ENCODE results near the gene PRKCE. TPM values are rescaled to one million over a fixed set of nuclear protein-coding genes. Genes with fewer than 3 reads are reported as not detected.

Gene PRKCE
- total RNA-seq, 5 donors from 2014 or later (not counting 1 experiment from before 2014, with no cell fraction given) = 16.5 to 29.8 (median 23.4) TPM

DNA sequence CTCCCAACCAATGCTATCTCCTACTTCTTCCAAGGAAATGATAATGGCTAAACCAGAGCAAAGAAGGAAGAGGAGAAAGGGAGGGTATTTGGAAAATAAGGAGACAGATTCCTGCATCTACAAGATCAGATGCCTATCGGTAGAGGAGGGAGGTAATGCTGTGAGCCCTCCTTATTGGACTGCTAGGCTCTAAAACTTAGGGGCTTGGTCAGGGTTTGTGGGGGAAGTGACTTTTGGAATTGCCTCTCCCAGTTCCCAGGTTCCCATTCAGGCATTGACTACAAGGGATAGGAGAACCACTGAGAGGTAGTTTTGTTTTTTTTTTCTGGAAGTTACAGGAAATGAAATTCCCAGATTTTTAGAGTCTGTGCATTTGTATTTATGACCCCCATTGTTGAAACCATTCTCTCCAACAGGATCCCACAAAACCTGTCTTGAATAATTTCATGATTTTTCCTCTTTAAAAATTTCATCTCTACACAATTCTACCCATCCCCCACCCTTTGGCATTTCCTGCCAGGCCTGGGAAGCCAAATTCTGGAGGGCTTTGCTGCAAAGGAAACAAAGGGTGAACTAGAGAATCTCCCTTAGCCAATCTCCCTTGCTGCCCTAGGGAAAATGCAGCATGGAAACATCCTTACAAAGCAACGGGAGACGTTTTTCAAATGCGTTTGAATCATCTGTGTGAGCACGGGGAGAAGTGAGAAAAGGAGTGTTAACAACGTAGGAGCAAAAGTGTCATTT, 363.6 kb downstream of the PRKCE start:
- H3K27ac ChIP-seq (ENCODE audit: low read length) = no peak overlapping the region
- WGBS (ENCODE audit: insufficient coverage) = no CpG with 5 or more reads among the region's 6 CpGs
- peaks cover 0 to 8% (median 1%) of the 10 kb centered on the region in 3 donors for H3K4me1 Mint-ChIP-seq

DNA sequence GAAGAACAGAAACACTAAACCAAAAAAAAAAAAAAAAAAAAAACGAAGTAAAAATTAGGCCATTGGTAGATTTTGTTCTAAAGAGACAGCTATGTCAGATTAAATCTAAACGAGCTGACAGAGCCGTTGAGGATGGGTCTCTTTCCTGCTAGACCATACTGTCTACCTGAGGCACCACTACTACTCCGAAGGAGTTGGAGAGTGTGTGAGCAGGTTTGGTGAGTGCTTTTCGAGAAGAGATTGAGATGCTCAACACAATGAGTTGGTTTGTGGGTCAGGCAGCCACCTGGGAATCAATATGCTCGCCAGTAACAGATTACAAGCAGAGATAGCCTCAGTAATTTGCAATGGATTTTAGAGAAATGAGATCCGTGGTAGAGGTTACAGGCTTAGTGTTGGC, 364.2 kb downstream of the PRKCE start:
- no peaks in the 10 kb centered on the region for H3K27me3 Mint-ChIP-seq

More for the DNA sequence above, 363.6 kb downstream of the PRKCE start:
- peaks cover 45% of the 10 kb centered on the region for H3K36me3 Mint-ChIP-seq
- H3K27ac Mint-ChIP-seq = no peak overlapping the region
- Histone ChIP-seq H3K4me1 (ENCODE audit: control insufficient read depth in 1 of 2, extremely low read depth in 1 of 2, insufficient read depth in 2 of 2, low read length in 2 of 2) (no peaks in the 10 kb centered on the region), H3K27me3 (replicated peaks in 1 of 2; ENCODE audit: control insufficient read depth in 2 of 2, extremely low read depth in 1 of 2, insufficient read depth in 2 of 2, low read length in 1 of 2) (no peaks in the 10 kb centered on the region), H3K4me3 (ENCODE audit: control insufficient read depth in 1 of 2, extremely low read depth in 1 of 2, low read length in 1 of 2) (no peak overlapping the region), H3K36me3 (ENCODE audit: control insufficient read depth in 2 of 2, extremely low read depth in 1 of 2, insufficient read depth in 1 of 2, low read length in 1 of 2) (no peaks in the 10 kb centered on the region), H3K9me3 (no peaks in the 10 kb centered on the region)
- ChIA-PET CTCF (interaction anchor here in 1 of 2 donors (0.7 kb wide), 2 partner anchors 11 to 29 kb away, joined by 3 to 5 read pairs; no protein-coding TSS in a partner anchor), POLR2A (no interaction called here)
- H3K4me3 Mint-ChIP-seq = no peak overlapping the region
- no peaks in the 10 kb centered on the region for H3K9me3 Mint-ChIP-seq
- ATAC-seq (replicated peaks in 1 of 4) (no peak), DNase-seq (no peak)
- no peaks in the 10 kb centered on the region for H3K27me3 Mint-ChIP-seq

DNA sequence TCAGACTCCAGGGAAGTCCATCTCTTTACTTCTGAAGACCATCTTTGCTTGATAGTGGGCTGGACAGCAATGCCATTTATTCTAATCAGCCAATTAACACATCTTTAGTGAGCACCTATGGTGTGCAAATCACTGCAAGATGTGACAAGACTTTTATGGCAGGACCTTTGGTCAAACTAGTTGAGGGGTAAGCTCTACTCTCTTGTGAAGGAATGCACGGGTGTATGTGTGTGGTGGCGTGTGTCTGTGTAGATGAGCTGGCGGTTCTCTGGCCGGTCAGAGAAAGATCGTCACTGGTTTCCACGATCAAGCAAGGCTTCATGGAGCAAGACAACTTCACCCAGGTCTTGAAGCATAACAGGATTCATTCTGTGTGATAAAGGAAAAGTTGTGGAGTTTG, 364.6 kb downstream of the PRKCE start:
- WGBS (ENCODE audit: insufficient coverage) = 96% methylated on average over 6 of the region's 6 CpGs
- H3K4me3 Mint-ChIP-seq = no peak overlapping the region
- no peak for DNase-seq
- peaks cover 46% of the 10 kb centered on the region for H3K36me3 Mint-ChIP-seq
- Histone ChIP-seq H3K4me3 (ENCODE audit: control insufficient read depth in 1 of 2, extremely low read depth in 1 of 2, low read length in 1 of 2) (no peak overlapping the region), H3K27ac (ENCODE audit: low read length) (no peak overlapping the region), H3K9me3 (no peaks in the 10 kb centered on the region), H3K27me3 (replicated peaks in 1 of 2; ENCODE audit: control insufficient read depth in 2 of 2, extremely low read depth in 1 of 2, insufficient read depth in 2 of 2, low read length in 1 of 2) (no peaks in the 10 kb centered on the region), H3K4me1 (ENCODE audit: control insufficient read depth in 1 of 2, extremely low read depth in 1 of 2, insufficient read depth in 2 of 2, low read length in 2 of 2) (no peaks in the 10 kb centered on the region), H3K36me3 (ENCODE audit: control insufficient read depth in 2 of 2, extremely low read depth in 1 of 2, insufficient read depth in 1 of 2, low read length in 1 of 2) (no peaks in the 10 kb centered on the region)
- no peak overlapping the region for H3K27ac Mint-ChIP-seq
- ChIA-PET CTCF (interaction anchor here (0.6 to 0.8 kb wide), 4 partner anchors 12 to 957 kb away, joined by 3 to 5 read pairs (median 4); no protein-coding TSS in a partner anchor), POLR2A (no interaction called here)
- H3K9me3 Mint-ChIP-seq = no peaks in the 10 kb centered on the region
- H3K27me3 Mint-ChIP-seq = no peaks in the 10 kb centered on the region
- H3K4me1 Mint-ChIP-seq = peaks cover 0 to 8% (median 1%) of the 10 kb centered on the region in 3 donors
- no peak for ATAC-seq (replicated peaks in 1 of 4)

More for the DNA sequence above, 364.2 kb downstream of the PRKCE start:
- Mint-ChIP-seq H3K27ac (no peak overlapping the region), H3K36me3 (peaks cover 47% of the 10 kb centered on the region), H3K4me3 (no peak overlapping the region), H3K4me1 (peaks cover 0 to 8% (median 1%) of the 10 kb centered on the region in 3 donors), H3K9me3 (no peaks in the 10 kb centered on the region)
- DNase-seq (no peak), ATAC-seq (replicated peaks in 1 of 4) (no peak)
- Histone ChIP-seq H3K27ac (ENCODE audit: low read length) (no peak overlapping the region), H3K36me3 (ENCODE audit: control insufficient read depth in 2 of 2, extremely low read depth in 1 of 2, insufficient read depth in 1 of 2, low read length in 1 of 2) (no peaks in the 10 kb centered on the region), H3K4me3 (ENCODE audit: control insufficient read depth in 1 of 2, extremely low read depth in 1 of 2, low read length in 1 of 2) (no peak overlapping the region), H3K27me3 (replicated peaks in 1 of 2; ENCODE audit: control insufficient read depth in 2 of 2, extremely low read depth in 1 of 2, insufficient read depth in 2 of 2, low read length in 1 of 2) (no peaks in the 10 kb centered on the region), H3K4me1 (ENCODE audit: control insufficient read depth in 1 of 2, extremely low read depth in 1 of 2, insufficient read depth in 2 of 2, low read length in 2 of 2) (no peaks in the 10 kb centered on the region), H3K9me3 (no peaks in the 10 kb centered on the region)
- 88% methylated on average over 2 of the region's 7 CpGs for WGBS (ENCODE audit: insufficient coverage)
- ChIA-PET CTCF (interaction anchor here (0.6 to 0.8 kb wide), 4 partner anchors 11 to 957 kb away, joined by 3 to 5 read pairs (median 4); no protein-coding TSS in a partner anchor), POLR2A (no interaction called here)

DNA sequence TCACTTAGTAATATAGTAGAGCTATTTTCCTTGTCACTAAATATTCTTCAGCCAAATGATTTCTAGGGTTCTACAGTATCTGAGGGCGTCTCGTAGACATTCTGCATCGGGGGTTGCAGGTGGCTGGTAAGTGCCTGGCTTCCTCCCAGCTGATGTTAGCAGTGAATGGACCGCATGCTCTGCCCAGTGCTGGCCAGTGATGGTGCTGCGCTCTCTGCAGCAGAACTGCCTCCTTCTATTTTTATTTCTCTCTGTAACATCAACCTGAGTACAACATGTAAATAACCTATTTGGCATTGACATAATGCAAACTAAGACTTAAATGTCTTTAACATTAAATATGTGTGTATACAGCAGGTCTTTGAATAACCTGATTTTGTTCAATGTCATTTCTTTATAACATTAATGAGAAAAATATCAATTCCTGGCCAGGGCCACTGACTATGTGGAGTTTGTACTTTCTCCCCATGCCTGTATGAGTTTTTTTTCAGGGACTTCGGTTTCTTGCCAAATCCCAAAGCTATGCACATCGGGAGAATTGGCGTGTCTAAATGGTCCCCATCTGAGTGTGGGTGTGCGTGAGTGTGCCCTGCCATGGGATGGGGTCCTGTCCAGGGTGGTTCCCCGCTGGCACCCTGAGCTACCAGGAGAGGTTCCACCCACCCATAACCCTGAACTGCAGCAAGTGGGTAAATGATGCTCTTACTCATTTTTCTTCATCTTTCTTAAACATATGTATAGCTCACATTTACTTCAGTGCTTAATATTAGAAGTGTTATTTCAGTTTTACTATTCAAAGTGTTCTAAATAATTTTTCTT, 367.5 kb downstream of the PRKCE start:
- Histone ChIP-seq H3K9me3 (no peaks in the 10 kb centered on the region), H3K4me1 (ENCODE audit: control insufficient read depth in 1 of 2, extremely low read depth in 1 of 2, insufficient read depth in 2 of 2, low read length in 2 of 2) (no peaks in the 10 kb centered on the region), H3K4me3 (ENCODE audit: control insufficient read depth in 1 of 2, extremely low read depth in 1 of 2, low read length in 1 of 2) (no peak overlapping the region), H3K36me3 (ENCODE audit: control insufficient read depth in 2 of 2, extremely low read depth in 1 of 2, insufficient read depth in 1 of 2, low read length in 1 of 2) (no peaks in the 10 kb centered on the region), H3K27me3 (replicated peaks in 1 of 2; ENCODE audit: control insufficient read depth in 2 of 2, extremely low read depth in 1 of 2, insufficient read depth in 2 of 2, low read length in 1 of 2) (no peaks in the 10 kb centered on the region), H3K27ac (ENCODE audit: low read length) (no peak overlapping the region)
- DNase-seq (no peak), ATAC-seq (replicated peaks in 1 of 4) (no peak)
- POLR2A ChIA-PET = no interaction called here
- CTCF ChIA-PET = interaction anchor here in 1 of 2 donors (0.6 kb wide), 1 partner anchor 341 kb away, joined by 3 read pairs; no protein-coding TSS in a partner anchor
- Mint-ChIP-seq H3K9me3 (no peaks in the 10 kb centered on the region), H3K27me3 (no peaks in the 10 kb centered on the region), H3K4me1 (peaks cover 0 to 8% (median 1%) of the 10 kb centered on the region in 3 donors), H3K36me3 (peaks cover 36% of the 10 kb centered on the region), H3K4me3 (no peak overlapping the region), H3K27ac (no peak overlapping the region)
- WGBS (ENCODE audit: insufficient coverage) = 87% methylated on average over 3 of the region's 10 CpGs

DNA sequence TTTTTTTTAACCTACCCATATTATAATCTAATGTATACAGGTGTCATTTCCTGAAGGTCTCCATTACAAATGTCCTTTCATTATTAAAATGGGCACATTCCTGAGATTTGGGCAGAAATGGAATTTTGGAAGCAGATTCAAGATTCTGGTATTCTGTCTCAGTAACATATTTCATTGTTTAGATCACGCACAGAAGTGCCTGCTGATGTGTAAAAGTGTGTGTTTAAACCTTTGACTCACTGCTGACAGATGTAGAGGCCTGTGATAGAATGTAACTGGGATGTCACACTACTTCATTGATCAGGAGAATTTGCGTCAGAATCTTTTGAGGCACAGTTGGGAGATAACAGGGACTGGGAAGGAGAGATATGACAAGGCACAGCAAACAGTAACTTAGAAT, 368.9 kb downstream of the PRKCE start:
- H3K4me3 ChIP-seq (ENCODE audit: control insufficient read depth in 1 of 2, extremely low read depth in 1 of 2, low read length in 1 of 2) = no peak overlapping the region
- 89% methylated on average over 1 of the region's 2 CpGs for WGBS (ENCODE audit: insufficient coverage)
- ATAC-seq (replicated peaks in 1 of 4) = no peak
- no peak overlapping the region for H3K27ac ChIP-seq (ENCODE audit: low read length)
- no peaks in the 10 kb centered on the region for H3K4me1 ChIP-seq (ENCODE audit: control insufficient read depth in 1 of 2, extremely low read depth in 1 of 2, insufficient read depth in 2 of 2, low read length in 2 of 2)
- ChIA-PET POLR2A (no interaction called here), CTCF (no interaction called here)
- H3K27me3 ChIP-seq (replicated peaks in 1 of 2; ENCODE audit: control insufficient read depth in 2 of 2, extremely low read depth in 1 of 2, insufficient read depth in 2 of 2, low read length in 1 of 2) = no peaks in the 10 kb centered on the region
- Mint-ChIP-seq H3K36me3 (peaks cover 32% of the 10 kb centered on the region), H3K4me3 (no peak overlapping the region), H3K27ac (no peak overlapping the region), H3K4me1 (peaks cover 0 to 8% (median 1%) of the 10 kb centered on the region in 3 donors), H3K9me3 (no peaks in the 10 kb centered on the region), H3K27me3 (no peaks in the 10 kb centered on the region)
- H3K36me3 ChIP-seq (ENCODE audit: control insufficient read depth in 2 of 2, extremely low read depth in 1 of 2, insufficient read depth in 1 of 2, low read length in 1 of 2) = no peaks in the 10 kb centered on the region
- no peaks in the 10 kb centered on the region for H3K9me3 ChIP-seq
- no peak for DNase-seq

DNA sequence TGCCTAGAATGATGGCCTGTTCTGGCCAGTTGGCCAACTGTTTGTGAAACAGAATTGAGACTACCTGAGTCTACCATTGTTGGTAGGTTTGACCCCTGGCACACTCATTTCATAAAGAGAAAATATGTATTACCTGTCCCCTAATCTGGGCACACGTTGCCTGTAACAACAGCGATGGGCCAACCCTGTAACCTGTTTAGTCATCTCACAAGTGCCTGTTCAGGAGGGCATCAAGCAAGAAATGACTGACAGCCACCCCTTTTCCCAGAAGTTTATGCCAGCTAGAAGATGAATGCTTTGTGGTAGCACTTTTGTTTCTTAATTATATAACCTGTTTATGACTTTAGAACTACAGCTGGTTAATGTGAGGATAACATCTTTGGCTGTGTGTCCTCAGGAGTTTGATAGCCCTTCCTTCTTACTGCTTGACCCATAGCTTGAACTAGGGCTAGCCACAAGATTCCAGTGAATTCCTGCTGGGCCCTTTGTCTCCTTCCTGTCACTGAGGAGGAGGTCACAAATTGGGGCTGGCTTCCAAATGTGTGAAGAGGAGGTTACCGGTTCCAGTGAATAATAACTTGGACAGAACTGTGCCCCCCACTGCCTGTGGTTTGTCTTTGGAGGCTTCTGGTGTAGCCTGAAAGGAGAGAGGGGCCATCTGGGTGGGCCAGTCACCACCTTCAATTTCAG, 371.8 kb downstream of the PRKCE start:
- ATAC-seq (replicated peaks in 1 of 4) (no peak), DNase-seq (no peak)
- Mint-ChIP-seq H3K36me3 (peaks cover 27% of the 10 kb centered on the region), H3K9me3 (no peaks in the 10 kb centered on the region), H3K27me3 (no peaks in the 10 kb centered on the region), H3K4me3 (no peak overlapping the region), H3K27ac (no peak overlapping the region), H3K4me1 (peaks cover 0 to 8% (median 1%) of the 10 kb centered on the region in 3 donors)
- WGBS (ENCODE audit: insufficient coverage) = no CpG with 5 or more reads among the region's 3 CpGs
- Histone ChIP-seq H3K27ac (ENCODE audit: low read length) (no peak overlapping the region), H3K9me3 (no peaks in the 10 kb centered on the region), H3K36me3 (ENCODE audit: control insufficient read depth in 2 of 2, extremely low read depth in 1 of 2, insufficient read depth in 1 of 2, low read length in 1 of 2) (no peaks in the 10 kb centered on the region), H3K27me3 (replicated peaks in 1 of 2; ENCODE audit: control insufficient read depth in 2 of 2, extremely low read depth in 1 of 2, insufficient read depth in 2 of 2, low read length in 1 of 2) (no peaks in the 10 kb centered on the region), H3K4me1 (ENCODE audit: control insufficient read depth in 1 of 2, extremely low read depth in 1 of 2, insufficient read depth in 2 of 2, low read length in 2 of 2) (no peaks in the 10 kb centered on the region), H3K4me3 (ENCODE audit: control insufficient read depth in 1 of 2, extremely low read depth in 1 of 2, low read length in 1 of 2) (no peak overlapping the region)
- ChIA-PET CTCF (interaction anchor here in 1 of 2 donors (0.7 kb wide), 1 partner anchor 669 kb away, joined by 3 read pairs; no protein-coding TSS in a partner anchor), POLR2A (no interaction called here)
